ENCODE data around the gene SCN5A.

Gene SCN5A

DNA sequence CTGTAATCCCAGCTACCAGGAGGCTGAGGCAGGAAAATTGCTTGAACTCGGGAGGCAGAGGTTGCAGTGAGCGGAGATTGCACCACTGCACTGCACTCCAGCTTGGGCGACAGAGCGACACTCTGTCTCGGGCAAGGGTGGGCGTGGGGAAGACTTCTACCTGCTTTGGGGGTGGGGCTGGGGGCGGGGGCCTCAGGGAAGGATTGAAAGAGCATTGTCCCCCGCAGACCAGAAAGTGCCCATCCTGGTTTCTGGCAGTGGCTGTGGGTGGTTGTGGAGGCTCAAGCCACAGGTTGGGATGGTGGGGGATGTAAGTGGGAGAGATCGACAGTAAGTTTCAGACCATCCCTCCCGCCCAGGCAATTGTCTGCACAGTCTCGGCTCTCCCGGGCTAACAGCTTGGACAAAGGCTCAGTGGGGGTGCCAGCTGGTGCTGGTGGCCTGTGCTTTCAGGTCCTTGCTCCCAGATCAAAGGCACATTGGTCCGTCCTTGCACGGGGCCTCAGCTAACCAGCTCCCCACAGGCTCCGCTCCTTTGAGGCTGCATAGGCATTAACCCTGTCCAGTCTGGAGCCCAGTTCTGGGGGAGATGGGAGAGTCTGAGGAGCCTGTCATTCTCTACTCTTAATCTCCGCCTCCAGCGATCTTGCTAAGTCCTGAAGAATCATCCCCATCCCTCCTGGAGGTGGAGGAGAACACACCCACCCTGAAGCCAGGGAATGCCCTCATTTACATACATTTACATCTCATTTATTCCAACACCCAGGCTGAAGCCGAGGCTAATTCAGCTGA lies 8.6 kb downstream of the SCN5A start:
- no peak for DNase-seq (ENCODE audit: low spot score)
- TF ChIP-seq, protein P1, sequence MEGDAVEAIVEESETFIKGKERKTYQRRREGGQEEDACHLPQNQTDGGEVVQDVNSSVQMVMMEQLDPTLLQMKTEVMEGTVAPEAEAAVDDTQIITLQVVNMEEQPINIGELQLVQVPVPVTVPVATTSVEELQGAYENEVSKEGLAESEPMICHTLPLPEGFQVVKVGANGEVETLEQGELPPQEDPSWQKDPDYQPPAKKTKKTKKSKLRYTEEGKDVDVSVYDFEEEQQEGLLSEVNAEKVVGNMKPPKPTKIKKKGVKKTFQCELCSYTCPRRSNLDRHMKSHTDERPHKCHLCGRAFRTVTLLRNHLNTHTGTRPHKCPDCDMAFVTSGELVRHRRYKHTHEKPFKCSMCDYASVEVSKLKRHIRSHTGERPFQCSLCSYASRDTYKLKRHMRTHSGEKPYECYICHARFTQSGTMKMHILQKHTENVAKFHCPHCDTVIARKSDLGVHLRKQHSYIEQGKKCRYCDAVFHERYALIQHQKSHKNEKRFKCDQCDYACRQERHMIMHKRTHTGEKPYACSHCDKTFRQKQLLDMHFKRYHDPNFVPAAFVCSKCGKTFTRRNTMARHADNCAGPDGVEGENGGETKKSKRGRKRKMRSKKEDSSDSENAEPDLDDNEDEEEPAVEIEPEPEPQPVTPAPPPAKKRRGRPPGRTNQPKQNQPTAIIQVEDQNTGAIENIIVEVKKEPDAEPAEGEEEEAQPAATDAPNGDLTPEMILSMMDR (IDR thresholded peaks at IDR 0.05; ENCODE audit: borderline replicate concordance, control extremely low read depth, extremely low read depth, insufficient read depth, missing control alignments) = no peak
- in situ Hi-C loops (cut with MboI; ENCODE audit: low sequenced_read_pairs, unreplicated experiment) = no loop called here

DNA sequence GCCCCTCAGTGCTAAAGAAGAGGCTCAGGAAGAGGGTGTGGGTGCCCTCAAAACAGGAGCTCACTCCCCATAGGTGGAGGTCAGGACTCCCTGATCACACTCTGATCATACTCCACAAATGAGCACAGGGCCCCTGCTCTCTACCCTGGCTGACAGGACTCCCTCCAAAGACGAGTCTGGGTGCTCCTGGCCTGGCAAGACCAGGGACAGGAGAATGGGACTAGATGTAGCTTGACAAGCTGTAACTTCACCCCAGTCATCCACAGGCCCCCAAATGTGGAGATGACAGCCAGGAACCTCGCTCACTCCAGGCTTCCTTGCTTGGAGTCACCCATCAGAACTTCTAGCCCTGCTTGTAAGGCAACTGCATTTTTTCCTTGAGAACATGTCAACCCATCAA lies 11.1 kb downstream of the SCN5A start:
- in situ Hi-C loops (cut with MboI; ENCODE audit: low sequenced_read_pairs, unreplicated experiment) = no loop called here
- DNase-seq (ENCODE audit: low spot score) = no peak
- TF ChIP-seq, protein P1 (IDR thresholded peaks at IDR 0.05; ENCODE audit: borderline replicate concordance, control extremely low read depth, extremely low read depth, insufficient read depth, missing control alignments) = no peak

DNA sequence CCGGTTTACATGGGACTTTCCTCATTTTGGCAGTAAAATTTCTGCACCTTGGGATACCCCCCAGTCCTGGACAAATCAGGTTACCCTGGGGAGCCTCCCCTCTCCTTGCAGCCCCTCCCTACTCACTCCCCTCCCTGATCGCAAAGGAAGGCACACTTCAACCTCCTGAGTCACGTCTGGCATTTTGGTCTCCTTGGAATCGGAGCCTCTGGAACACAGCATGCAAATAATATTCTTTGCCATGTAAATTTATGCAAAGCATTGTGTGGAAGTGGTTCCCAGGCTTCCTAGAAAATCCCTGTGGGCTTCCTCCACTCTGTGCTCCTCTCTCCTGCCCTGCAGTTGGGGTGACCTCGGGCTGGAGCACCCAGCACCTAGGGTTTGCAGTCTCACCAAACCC lies 11.6 kb downstream of the SCN5A start:
- in situ Hi-C loops (cut with MboI; ENCODE audit: low sequenced_read_pairs, unreplicated experiment) = no loop called here
- no peak for DNase-seq (ENCODE audit: low spot score)
- TF ChIP-seq, protein P1 (IDR thresholded peaks at IDR 0.05; ENCODE audit: borderline replicate concordance, control extremely low read depth, extremely low read depth, insufficient read depth, missing control alignments) = no peak

DNA sequence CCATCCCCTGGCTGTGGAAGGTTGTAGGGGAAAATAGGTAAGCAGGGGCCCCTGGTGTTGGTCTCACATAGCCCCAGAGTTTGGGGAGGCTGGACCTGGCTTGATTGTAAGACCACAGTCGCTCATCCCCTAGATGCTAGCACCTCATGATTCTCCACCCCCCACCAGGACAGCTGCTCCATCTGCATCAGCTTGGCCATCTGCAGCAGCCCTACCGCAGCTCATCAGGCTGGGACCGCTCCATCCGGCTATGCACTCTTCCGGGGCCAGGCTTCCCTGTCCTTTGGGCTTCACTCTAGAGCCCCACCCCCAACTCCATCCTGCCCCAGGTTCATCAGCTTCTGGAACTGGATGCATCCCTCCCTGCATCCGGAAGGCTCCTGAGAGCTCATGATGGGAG lies 12.6 kb downstream of the SCN5A start:
- in situ Hi-C loops (cut with MboI; ENCODE audit: low sequenced_read_pairs, unreplicated experiment) = no loop called here
- TF ChIP-seq, protein P1 (IDR thresholded peaks at IDR 0.05; ENCODE audit: borderline replicate concordance, control extremely low read depth, extremely low read depth, insufficient read depth, missing control alignments) = no peak
- DNase-seq (ENCODE audit: low spot score) = no peak

DNA sequence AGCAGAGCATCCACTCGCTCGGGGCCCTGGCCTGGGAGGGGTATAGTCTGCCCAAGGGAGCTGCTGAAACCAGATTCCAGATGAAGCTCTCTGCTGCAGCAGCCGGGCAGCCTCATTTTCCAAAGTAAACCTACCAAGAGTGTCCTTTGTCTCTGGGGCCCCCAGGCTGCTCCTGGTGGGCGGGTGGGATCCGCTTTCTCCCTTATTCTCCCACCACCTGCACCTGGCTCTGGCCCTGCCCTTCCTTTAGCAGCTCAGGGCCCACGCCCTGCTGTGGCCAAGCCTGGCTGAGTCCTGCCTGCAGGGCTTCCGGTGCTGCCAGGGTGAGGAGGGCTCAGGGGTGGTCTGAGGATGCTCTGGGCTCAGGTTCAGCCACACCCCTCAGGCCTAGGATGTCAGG lies 13.0 kb downstream of the SCN5A start:
- in situ Hi-C loops (cut with MboI; ENCODE audit: low sequenced_read_pairs, unreplicated experiment) = no loop called here
- DNase-seq (ENCODE audit: low spot score) = no peak
- TF ChIP-seq, protein P1 (IDR thresholded peaks at IDR 0.05; ENCODE audit: borderline replicate concordance, control extremely low read depth, extremely low read depth, insufficient read depth, missing control alignments) = no peak

DNA sequence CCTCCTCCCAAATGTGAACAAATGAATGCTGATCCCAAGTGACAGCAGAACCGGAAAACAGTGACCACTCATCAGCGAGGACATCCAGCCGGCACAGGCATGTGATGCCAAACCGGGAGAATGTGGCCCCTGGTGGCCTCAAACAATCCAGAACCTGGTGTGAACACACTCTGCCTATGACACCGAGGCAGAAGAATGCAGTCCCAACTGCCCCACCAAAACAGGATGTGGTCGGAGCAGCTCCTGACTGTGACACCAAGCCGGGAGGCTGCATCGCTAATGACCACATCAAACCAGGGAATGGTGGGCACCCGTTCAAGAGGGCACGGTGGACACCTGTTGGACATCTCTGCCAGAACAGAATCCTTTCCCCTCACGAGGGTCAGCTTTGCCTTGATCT lies 15.4 kb downstream of the SCN5A start:
- TF ChIP-seq, protein P1 (IDR thresholded peaks at IDR 0.05; ENCODE audit: borderline replicate concordance, control extremely low read depth, extremely low read depth, insufficient read depth, missing control alignments) = no peak
- in situ Hi-C loops (cut with MboI; ENCODE audit: low sequenced_read_pairs, unreplicated experiment) = no loop called here
- DNase-seq (ENCODE audit: low spot score) = no peak

Data from GM13976 (cell line).